Measurements from ENCODE around the gene LAMA2. TPM values are rescaled to one million over a fixed set of nuclear protein-coding genes. Genes with fewer than 3 reads are reported as not detected.

LAMA2 gene
- total RNA-seq, 1 experiment from 2014 or later = 2.2 TPM

GRCh38 chr6:129033581-129033980 is 150.6 kb downstream of the LAMA2 start:
- BruUV-seq (replicated peaks) = no TSS peak
- H3K4me3 Mint-ChIP-seq (ENCODE audit: unreplicated experiment) = no peak overlapping the region
- DNase-seq (ENCODE audit: unreplicated experiment) = no peak
- no peaks in the 10 kb centered on the region for H3K4me1 Mint-ChIP-seq (ENCODE audit: insufficient read depth, unreplicated experiment)
- H3K36me3 Mint-ChIP-seq (ENCODE audit: insufficient read depth, unreplicated experiment) = no peaks in the 10 kb centered on the region
- no peaks in the 10 kb centered on the region for H3K9me3 Mint-ChIP-seq (ENCODE audit: unreplicated experiment)
- peaks cover 68% of the 10 kb centered on the region for H3K27me3 Mint-ChIP-seq (ENCODE audit: insufficient read depth, unreplicated experiment)
- TF ChIP-seq CTCF (IDR thresholded peaks at IDR 0.05; ENCODE audit: unreplicated experiment) = no peak
- ChIA-PET CTCF (interaction anchor here (0.6 to 0.7 kb wide), 2 partner anchors 68 to 101 kb away, joined by 3 to 5 read pairs; no protein-coding TSS in a partner anchor), POLR2A (no interaction called here)
- intact Hi-C loops (cut with micrococcal nuclease) = no loop called here
- no peak overlapping the region for H3K27ac Mint-ChIP-seq (ENCODE audit: low read depth, unreplicated experiment)

- H3K9me3 Mint-ChIP-seq (ENCODE audit: unreplicated experiment) = no peaks in the 10 kb centered on the region
- no peak for DNase-seq (ENCODE audit: unreplicated experiment)
- intact Hi-C loops (cut with micrococcal nuclease) = no loop called here
- peaks cover 53% of the 10 kb centered on the region for H3K27me3 Mint-ChIP-seq (ENCODE audit: insufficient read depth, unreplicated experiment)
- no peaks in the 10 kb centered on the region for H3K4me1 Mint-ChIP-seq (ENCODE audit: insufficient read depth, unreplicated experiment)
- ChIA-PET CTCF (interaction anchor here (0.6 kb wide), 1 partner anchor 322 kb away, joined by 4 read pairs; no protein-coding TSS in a partner anchor), POLR2A (no interaction called here)
- BruUV-seq (replicated peaks) = no TSS peak
- no peak overlapping the region for H3K4me3 Mint-ChIP-seq (ENCODE audit: unreplicated experiment)
- no peaks in the 10 kb centered on the region for H3K36me3 Mint-ChIP-seq (ENCODE audit: insufficient read depth, unreplicated experiment)
- H3K27ac Mint-ChIP-seq (ENCODE audit: low read depth, unreplicated experiment) = no peak overlapping the region
- no peak for TF ChIP-seq CTCF (IDR thresholded peaks at IDR 0.05; ENCODE audit: unreplicated experiment)
These were observed 158.6 kb downstream of the LAMA2 start for GRCh38 chr6:129041563-129041962.

- intact Hi-C loops (cut with micrococcal nuclease) = no loop called here
- Mint-ChIP-seq H3K4me3 (ENCODE audit: unreplicated experiment) (no peak overlapping the region), H3K36me3 (ENCODE audit: insufficient read depth, unreplicated experiment) (no peaks in the 10 kb centered on the region), H3K9me3 (ENCODE audit: unreplicated experiment) (no peaks in the 10 kb centered on the region), H3K4me1 (ENCODE audit: insufficient read depth, unreplicated experiment) (no peaks in the 10 kb centered on the region), H3K27me3 (ENCODE audit: insufficient read depth, unreplicated experiment) (peaks cover 47% of the 10 kb centered on the region), H3K27ac (ENCODE audit: low read depth, unreplicated experiment) (no peak overlapping the region)
- no TSS peak for BruUV-seq (replicated peaks)
- DNase-seq (ENCODE audit: unreplicated experiment) = peak; percentile 9
- CTCF ChIA-PET = interaction anchor here (0.6 kb wide), 1 partner anchor 277 kb away, joined by 3 read pairs; no protein-coding TSS in a partner anchor
- POLR2A ChIA-PET = no interaction called here
- TF ChIP-seq CTCF (IDR thresholded peaks at IDR 0.05; ENCODE audit: unreplicated experiment) = no peak
These were observed 163.6 kb downstream of the LAMA2 start for GRCh38 chr6:129046526-129046925.

GRCh38 chr6:129047834-129048233 is 164.9 kb downstream of the LAMA2 start:
- no peak overlapping the region for H3K4me3 Mint-ChIP-seq (ENCODE audit: unreplicated experiment)
- BruUV-seq (replicated peaks) = no TSS peak
- H3K27ac Mint-ChIP-seq (ENCODE audit: low read depth, unreplicated experiment) = no peak overlapping the region
- intact Hi-C loops (cut with micrococcal nuclease) = no loop called here
- ChIA-PET CTCF (no interaction called here), POLR2A (no interaction called here)
- no peak for DNase-seq (ENCODE audit: unreplicated experiment)
- no peaks in the 10 kb centered on the region for H3K4me1 Mint-ChIP-seq (ENCODE audit: insufficient read depth, unreplicated experiment)
- no peak for TF ChIP-seq CTCF (IDR thresholded peaks at IDR 0.05; ENCODE audit: unreplicated experiment)
- H3K27me3 Mint-ChIP-seq (ENCODE audit: insufficient read depth, unreplicated experiment) = peaks cover 40% of the 10 kb centered on the region
- H3K9me3 Mint-ChIP-seq (ENCODE audit: unreplicated experiment) = no peaks in the 10 kb centered on the region
- no peaks in the 10 kb centered on the region for H3K36me3 Mint-ChIP-seq (ENCODE audit: insufficient read depth, unreplicated experiment)
